Esophagus muscularis mucosa (tissue), 4 donors: ENCODE results near the gene TFF2. TPM values are rescaled to one million over a fixed set of nuclear protein-coding genes. Genes with fewer than 3 reads are reported as not detected.

ENCODE experiments used
- DNase-seq: peaks from one replicate; pipeline ENCODE4 v3.0.0-alpha.2; 2017; ENCODE audit errors: extremely low spot score
- H3K27ac ChIP-seq, 4 donors: fragments of 200-600 bp; sonication (generic); replicated peaks in 1 of 4; 1 replicate in 3 of 4; 2 replicates in 1 of 4; pipeline ENCODE4 v1.5.1; 2016 to 2019; ENCODE audit warnings: mild to moderate bottlenecking in 1 of 4
- H3K27me3 ChIP-seq, 4 donors: fragments of 200-600 bp; sonication (generic); one replicate each; pipeline versions ENCODE4 v1.5.1 to v1.6.0; 2016 to 2019
- H3K36me3 ChIP-seq, 4 donors: fragments of 200-600 bp; sonication (generic); one replicate each; pipeline ENCODE4 v1.5.1; 2016 to 2019
- H3K4me1 ChIP-seq, 4 donors: fragments of 200-600 bp; sonication (generic); one replicate each; pipeline ENCODE4 v1.5.1; 2016 to 2019
- H3K4me3 ChIP-seq, 4 donors: fragments of 200-600 bp; sonication (generic); 1 replicate in 2 of 4; 2 replicates in 2 of 4; pipeline ENCODE4 v1.5.1; 2016 to 2019; ENCODE audit warnings: mild to moderate bottlenecking in 4 of 4, moderate library complexity in 1 of 4
- H3K9me3 ChIP-seq, 4 donors: fragments of 200-600 bp; sonication (generic); 1 replicate in 3 of 4; 2 replicates in 1 of 4; pipeline ENCODE4 v1.5.1; 2016 to 2019
- EP300 ChIP-seq: sonication (generic); formaldehyde crosslinking; IDR thresholded peaks from one replicate; pipeline ENCODE4 v1.6.1; 2017; ENCODE audit warnings: antibody characterized with exemption
- POLR2A ChIP-seq: fragments of 450-650 bp; IDR thresholded peaks from one replicate; pipeline ENCODE4 v1.6.1; 2017; ENCODE audit warnings: antibody characterized with exemption, moderate library complexity, mild to moderate bottlenecking, low read depth
- POLR2AphosphoS5 ChIP-seq, 2 donors: sonication (generic); formaldehyde crosslinking; IDR thresholded peaks; one replicate each; pipeline ENCODE4 v1.6.1; 2017; ENCODE audit warnings: antibody characterized with exemption in 2 of 2
- whole genome bisulfite sequencing: methylation state at CpG from one replicate; pipeline ENCODE4 v1.1.5; 2018; 5-methylcytosine and 5-hydroxymethylcytosine counted together
- intact Hi-C: fragments of 100-400 bp; cut with DNase I; formaldehyde crosslinking; loops from one replicate; pipeline ENCODE4 v1.15.1; 2023
- total RNA-seq, 4 donors: library from RNA; depleted of rRNA; stranded (reverse); fragments of >200 nt; gene quantifications; one replicate each; pipeline versions ENCODE4 v1.1.0 to v1.2.1, GENCODE V29; 2016
- TF ChIP-seq, protein P1 (sequence below), 3 experiments: fragments of 200-600 bp in 2 of 3; fragments of 450-650 bp in 1 of 3; sonication (generic) in 2 of 3; IDR thresholded peaks; one replicate each; pipeline ENCODE4 v1.5.1; 2017 to 2019; ENCODE audit warnings: antibody characterized with exemption in 3 of 3, mild to moderate bottlenecking in 2 of 3, moderate library complexity in 1 of 3

TFF2 gene
- total RNA-seq, 4 donors from 2014 or later, result not detected

DNA sequence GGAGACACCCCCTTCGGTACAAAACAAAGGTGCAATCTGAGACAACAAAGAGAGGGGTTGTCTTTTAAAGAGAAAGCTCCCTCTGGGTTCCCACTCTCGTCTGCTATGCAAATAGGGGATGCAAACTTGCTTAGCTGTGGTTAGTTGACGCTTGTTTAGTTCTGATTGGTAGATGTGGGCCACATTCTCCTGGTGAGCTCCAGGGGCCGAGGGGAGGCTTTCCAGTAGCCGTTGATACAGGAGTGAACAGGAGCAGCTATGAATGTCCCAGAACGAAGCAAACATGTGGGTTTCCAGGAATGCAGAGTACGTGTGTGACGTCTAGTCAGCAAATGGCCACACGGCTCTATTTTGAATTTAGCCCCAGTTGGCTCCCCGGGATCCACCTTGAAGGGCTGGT, 14.7 kb downstream of the TFF2 start:
- DNase-seq, result no peak
- intact Hi-C loops, result no loop called here
- H3K4me1 ChIP-seq, result peaks cover 0 to 14% (median 9%) of the 10 kb centered on the region in 4 donors
- H3K36me3 ChIP-seq, result no peaks in the 10 kb centered on the region
- H3K9me3 ChIP-seq, result peaks cover 0 to 10% (median 5%) of the 10 kb centered on the region in 4 donors
- H3K4me3 ChIP-seq, result no peak overlapping the region
- WGBS, result 42% methylated on average over 10 of the region's 10 CpGs
- TF ChIP-seq POLR2A, result no peak
- TF ChIP-seq, protein P1, sequence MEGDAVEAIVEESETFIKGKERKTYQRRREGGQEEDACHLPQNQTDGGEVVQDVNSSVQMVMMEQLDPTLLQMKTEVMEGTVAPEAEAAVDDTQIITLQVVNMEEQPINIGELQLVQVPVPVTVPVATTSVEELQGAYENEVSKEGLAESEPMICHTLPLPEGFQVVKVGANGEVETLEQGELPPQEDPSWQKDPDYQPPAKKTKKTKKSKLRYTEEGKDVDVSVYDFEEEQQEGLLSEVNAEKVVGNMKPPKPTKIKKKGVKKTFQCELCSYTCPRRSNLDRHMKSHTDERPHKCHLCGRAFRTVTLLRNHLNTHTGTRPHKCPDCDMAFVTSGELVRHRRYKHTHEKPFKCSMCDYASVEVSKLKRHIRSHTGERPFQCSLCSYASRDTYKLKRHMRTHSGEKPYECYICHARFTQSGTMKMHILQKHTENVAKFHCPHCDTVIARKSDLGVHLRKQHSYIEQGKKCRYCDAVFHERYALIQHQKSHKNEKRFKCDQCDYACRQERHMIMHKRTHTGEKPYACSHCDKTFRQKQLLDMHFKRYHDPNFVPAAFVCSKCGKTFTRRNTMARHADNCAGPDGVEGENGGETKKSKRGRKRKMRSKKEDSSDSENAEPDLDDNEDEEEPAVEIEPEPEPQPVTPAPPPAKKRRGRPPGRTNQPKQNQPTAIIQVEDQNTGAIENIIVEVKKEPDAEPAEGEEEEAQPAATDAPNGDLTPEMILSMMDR (IDR thresholded peaks at IDR 0.05), result no peak
- no peak for TF ChIP-seq POLR2AphosphoS5 (IDR thresholded peaks at IDR 0.05)
- no peak for TF ChIP-seq EP300
- H3K27ac ChIP-seq, result no peak overlapping the region
- H3K27me3 ChIP-seq, result peaks cover 0 to 23% (median 4%) of the 10 kb centered on the region in 4 donors

DNA sequence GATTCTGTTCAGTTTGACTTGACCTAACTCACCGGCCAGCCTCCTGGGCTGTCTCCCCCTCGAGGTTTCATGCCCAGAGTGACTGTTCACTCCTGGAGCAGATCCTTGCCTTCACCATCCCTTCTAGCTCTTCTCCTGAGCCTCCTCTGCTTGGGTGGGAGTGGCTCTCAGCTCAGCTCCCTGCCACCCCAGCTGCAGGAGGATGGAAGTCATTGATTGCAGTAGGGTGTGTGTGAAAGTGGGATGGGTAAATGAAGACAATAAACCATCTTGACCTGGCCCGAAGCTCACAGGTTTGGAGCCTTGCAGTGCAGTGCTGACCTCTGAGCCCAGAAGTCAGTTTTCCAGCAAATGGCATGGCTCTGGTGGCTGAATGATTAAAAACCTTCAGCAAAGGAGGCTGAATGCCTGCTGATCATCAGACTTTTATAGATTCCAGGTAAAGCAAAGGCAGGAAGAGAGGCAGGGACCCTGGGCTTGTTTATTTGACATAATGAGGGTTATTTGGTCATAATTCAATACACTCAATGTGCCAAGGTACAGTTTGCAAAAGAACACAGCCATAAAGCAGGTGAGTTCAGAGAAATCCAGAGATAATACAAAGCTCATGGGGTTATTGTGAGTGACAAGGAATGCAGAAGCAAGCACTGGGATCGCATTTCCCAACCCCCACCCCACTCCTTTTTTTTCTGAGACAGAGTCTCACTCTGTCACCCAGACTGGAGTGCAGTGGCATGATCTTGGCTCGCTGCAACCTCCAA, 18.1 kb downstream of the TFF2 start:
- intact Hi-C loops, result no loop called here
- WGBS, result 77% methylated on average over 5 of the region's 5 CpGs
- no peaks in the 10 kb centered on the region for H3K36me3 ChIP-seq
- no peak overlapping the region for H3K4me3 ChIP-seq
- H3K27me3 ChIP-seq, result peaks cover 0 to 23% (median 4%) of the 10 kb centered on the region in 4 donors
- no peak overlapping the region for H3K27ac ChIP-seq
- TF ChIP-seq POLR2A (no peak), EP300 (no peak), POLR2AphosphoS5 (IDR thresholded peaks at IDR 0.05) (no peak)
- TF ChIP-seq, protein P1 (IDR thresholded peaks at IDR 0.05), result no peak
- H3K9me3 ChIP-seq, result peaks cover 0 to 12% (median 6%) of the 10 kb centered on the region in 4 donors
- peaks cover 0 to 4% (median under 1%) of the 10 kb centered on the region in 4 donors for H3K4me1 ChIP-seq
- no peak for DNase-seq

DNA sequence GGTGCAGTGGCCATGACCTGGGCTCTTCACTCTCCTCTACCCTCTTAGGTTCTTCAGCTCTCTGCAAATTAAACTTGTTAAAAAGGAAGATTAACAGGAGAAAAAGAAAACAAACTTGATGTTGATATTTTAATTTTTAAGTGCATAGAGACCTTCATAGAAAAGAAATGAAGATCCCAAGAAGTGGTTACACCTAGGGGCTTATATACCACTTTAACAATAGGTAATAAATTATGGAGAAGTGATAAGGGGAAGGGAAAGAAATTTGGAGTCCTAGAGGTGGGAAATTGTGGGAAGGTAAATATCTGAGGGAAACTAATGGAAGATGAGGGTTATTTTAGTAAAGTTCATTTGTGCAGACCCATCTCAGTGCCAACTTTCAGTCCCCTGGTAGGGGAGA, 19.1 kb downstream of the TFF2 start:
- Histone ChIP-seq H3K27me3 (peaks cover 0 to 23% (median 4%) of the 10 kb centered on the region in 4 donors), H3K36me3 (no peaks in the 10 kb centered on the region), H3K4me3 (no peak overlapping the region), H3K4me1 (no peaks in the 10 kb centered on the region), H3K27ac (no peak overlapping the region), H3K9me3 (peaks cover 0 to 12% (median 6%) of the 10 kb centered on the region in 4 donors)
- no peak for TF ChIP-seq POLR2AphosphoS5 (IDR thresholded peaks at IDR 0.05)
- TF ChIP-seq, protein P1 (IDR thresholded peaks at IDR 0.05), result no peak
- no peak for TF ChIP-seq EP300
- TF ChIP-seq POLR2A, result no peak
- intact Hi-C loops, result no loop called here
- DNase-seq, result no peak

GRCh38 chr21:42330380-42331371, 20.1 kb downstream of the TFF2 start:
- Histone ChIP-seq H3K4me3 (no peak overlapping the region), H3K36me3 (no peaks in the 10 kb centered on the region), H3K9me3 (peaks cover 0 to 12% (median 6%) of the 10 kb centered on the region in 4 donors), H3K27me3 (peaks cover 0 to 23% (median 2%) of the 10 kb centered on the region in 4 donors), H3K27ac (no peak overlapping the region), H3K4me1 (no peaks in the 10 kb centered on the region)
- intact Hi-C loops, result no loop called here
- 90% methylated on average over 4 of the region's 4 CpGs for WGBS
- DNase-seq, result no peak
- TF ChIP-seq POLR2A (no peak), EP300 (no peak), POLR2AphosphoS5 (IDR thresholded peaks at IDR 0.05) (no peak)
- TF ChIP-seq, protein P1 (IDR thresholded peaks at IDR 0.05), result no peak
